Endothelial cell of umbilical vein (primary cell): ENCODE results near the gene DHRS7B. TPM values are rescaled to one million over a fixed set of nuclear protein-coding genes. Genes with fewer than 3 reads are reported as not detected.

Experiments
- BruUV-seq: library from RNA; stranded (reverse); fragments of 400-500 nt; replicated peaks from 2 replicates; lab custom pipeline; 2021; lab: Mats Ljungman, UMichigan
- CTCF ChIA-PET: fragments of 300-600, 350-600 bp; sonication (Branson Sonifier 250); formaldehyde crosslinking; loops from one replicate; lab custom pipeline; 2021; ENCODE audit warnings: antibody characterized with exemption, inconsistent platforms; lab: Charles Lee
- POLR2A ChIA-PET: fragments of 300-600, 350-600 bp; sonication (Branson Sonifier 250); formaldehyde crosslinking; loops from one replicate; lab custom pipeline; 2021; ENCODE audit warnings: antibody characterized with exemption, inconsistent platforms; lab: Charles Lee
- DNase-seq: peaks from one replicate; pipeline ENCODE4 v3.0.0-alpha.2; 2011; ENCODE audit warnings: low read depth, low spot score
- FAIRE-seq: peaks from 2 replicates; lab custom pipeline; 2011; peaks lifted over from hg19 to GRCh38; lab: Jason Lieb, UNC
- H2AFZ ChIP-seq: 2 replicates; pipeline ENCODE4 v1.6.0; 2012; ENCODE audit warnings: low read depth, low read length, control low read depth, inconsistent platforms
- H3K27ac ChIP-seq: 2 replicates; pipeline ENCODE4 v1.5.1; 2011; ENCODE audit warnings: low read depth, mild to moderate bottlenecking, control low read depth, low read length, moderate library complexity; ENCODE audit not compliant: insufficient read depth
- H3K27me3 ChIP-seq, 2 experiments: 2 replicates each; pipeline versions ENCODE4 v1.6.0 to v1.6.1; 2011; ENCODE audit warnings: low read length in 2 of 2, mixed read lengths in 1 of 2; ENCODE audit not compliant: control insufficient read depth in 2 of 2, insufficient read depth in 2 of 2
- H3K36me3 ChIP-seq, 2 experiments: 2 replicates in 1 of 2; 3 replicates in 1 of 2; pipeline ENCODE4 v1.5.1; 2011; ENCODE audit warnings: low read length in 2 of 2, mild to moderate bottlenecking in 1 of 2, moderate library complexity in 1 of 2; ENCODE audit not compliant: control insufficient read depth in 2 of 2, insufficient read depth in 2 of 2; ENCODE audit errors: extremely low read depth in 1 of 2
- H3K4me1 ChIP-seq: 3 replicates; pipeline ENCODE4 v1.5.1; 2011; ENCODE audit warnings: mild to moderate bottlenecking, low read length; ENCODE audit not compliant: control insufficient read depth, insufficient read depth; ENCODE audit errors: extremely low read depth
- H3K4me2 ChIP-seq: 2 replicates; pipeline ENCODE4 v1.6.1; 2011; ENCODE audit warnings: low read length, control low read depth, mixed read lengths; ENCODE audit not compliant: insufficient read depth
- H3K4me3 ChIP-seq, 3 experiments: fragments of 200-600 bp in 1 of 3; sonication (generic), shearing (Covaris generic) in 1 of 3; replicated peaks in 1 of 3; 2 replicates each; pipeline ENCODE4 v1.5.1; 2011 to 2016; ENCODE audit warnings: control low read depth in 3 of 3, low read length in 3 of 3, mild to moderate bottlenecking in 2 of 3, inconsistent platforms in 1 of 3, low read depth in 1 of 3, moderate library complexity in 1 of 3; ENCODE audit not compliant: insufficient read depth in 1 of 3
- H3K79me2 ChIP-seq: 2 replicates; pipeline ENCODE4 v1.6.0; 2012; ENCODE audit warnings: low read length, inconsistent platforms; ENCODE audit not compliant: control insufficient read depth, insufficient read depth
- H3K9ac ChIP-seq: replicated peaks from 2 replicates; pipeline ENCODE3; 2011; ENCODE audit warnings: low read length, control low read depth; ENCODE audit not compliant: insufficient read depth; ENCODE audit errors: extremely low read depth
- H3K9me1 ChIP-seq: replicated peaks from 3 replicates; pipeline ENCODE4 v1.6.0; 2011; ENCODE audit warnings: mild to moderate bottlenecking, low read length; ENCODE audit not compliant: control insufficient read depth, insufficient read depth; ENCODE audit errors: extremely low read depth
- H3K9me3 ChIP-seq: replicated peaks from 2 replicates; pipeline ENCODE4 v1.5.1; 2012; ENCODE audit warnings: low read length, inconsistent platforms; ENCODE audit not compliant: control insufficient read depth, insufficient read depth
- H4K20me1 ChIP-seq: replicated peaks from 2 replicates; pipeline ENCODE3; 2011; ENCODE audit warnings: mild to moderate bottlenecking, low read length; ENCODE audit not compliant: control insufficient read depth, insufficient read depth; ENCODE audit errors: extremely low read depth
- EZH2 ChIP-seq: IDR thresholded peaks from 2 replicates; pipeline ENCODE4 v1.6.1; 2012; ENCODE audit warnings: borderline replicate concordance, low read depth, mild to moderate bottlenecking, moderate library complexity, low read length, inconsistent platforms; ENCODE audit not compliant: severe bottlenecking
- FOS ChIP-seq: IDR thresholded peaks from 2 replicates; pipeline ENCODE4 v1.6.1; 2011; ENCODE audit warnings: mild to moderate bottlenecking, low read length, moderate library complexity, borderline replicate concordance; ENCODE audit not compliant: insufficient read depth
- GATA2 ChIP-seq: IDR thresholded peaks from 2 replicates; pipeline ENCODE4 v1.7.0; 2011; ENCODE audit warnings: low read depth, mild to moderate bottlenecking, moderate library complexity, mixed read lengths, low read length; ENCODE audit not compliant: insufficient read length, insufficient read depth
- JUN ChIP-seq: IDR thresholded peaks from 2 replicates; pipeline ENCODE4 v1.6.1; 2011; ENCODE audit warnings: borderline replicate concordance, low read depth; ENCODE audit not compliant: insufficient read length, insufficient read depth
- MYC ChIP-seq: IDR thresholded peaks from one replicate; pipeline ENCODE4 v1.6.1; 2011; ENCODE audit warnings: mild to moderate bottlenecking, low read depth, low read length
- POLR2A ChIP-seq: IDR thresholded peaks from 2 replicates; pipeline ENCODE4 v1.6.1; 2012; ENCODE audit warnings: low read depth, mild to moderate bottlenecking, control low read depth, low read length
- POLR2AphosphoS5 ChIP-seq: IDR thresholded peaks from 2 replicates; pipeline ENCODE4 v1.6.1; 2012; ENCODE audit warnings: low read depth, mild to moderate bottlenecking, control low read depth, low read length, moderate library complexity; ENCODE audit not compliant: insufficient read depth
- dilution Hi-C: fragments of 300-500 bp; cut with MboI; formaldehyde crosslinking; loops from one replicate; pipeline ENCODE4 v1.15.0; 2019; ENCODE audit warnings: low sequenced_read_pairs; ENCODE audit not compliant: extremely low pct_ligation_motif_present
- intact Hi-C: fragments of 100-400 bp; cut with micrococcal nuclease; formaldehyde crosslinking; loops from one replicate; pipeline ENCODE4 v1.10.0; 2022
- polyA plus RNA-seq, 4 experiments: library from polyadenylated mRNA; depleted of rRNA in 3 of 4; stranded (reverse) in 3 of 4; unstranded in 1 of 4; fragments of >200 nt; gene quantifications; 2 replicates each; pipeline versions ENCODE4 v1.2.1 to v1.2.3, GENCODE V29; 2011 to 2012; ENCODE audit warnings: missing spikeins in 1 of 4
- total RNA-seq: library from RNA; stranded (reverse); gene quantifications from 2 replicates; pipeline ENCODE4 v1.2.3, GENCODE V29; 2021
- TF ChIP-seq, protein P1 (sequence below), 2 donors: IDR thresholded peaks; 1 replicate in 1 of 2; 2 replicates in 1 of 2; pipeline ENCODE4 v1.5.1; 2011; ENCODE audit warnings: low read length in 2 of 2, mild to moderate bottlenecking in 2 of 2, moderate library complexity in 2 of 2, control low read depth in 1 of 2, inconsistent platforms in 1 of 2, low read depth in 1 of 2; ENCODE audit not compliant: insufficient read depth in 1 of 2; ENCODE audit errors: extremely low read depth in 1 of 2
- TF ChIP-seq, protein P2 (sequence below): IDR thresholded peaks from 2 replicates; pipeline ENCODE4 v1.6.1; 2011; ENCODE audit not compliant: insufficient read depth, insufficient read length

DHRS7B gene
- total and polyA plus RNA-seq, 2 donors (not counting 3 experiments of a cell fraction or from before 2014, with no cell fraction given), result 14.0 to 28.1 TPM

DNA sequence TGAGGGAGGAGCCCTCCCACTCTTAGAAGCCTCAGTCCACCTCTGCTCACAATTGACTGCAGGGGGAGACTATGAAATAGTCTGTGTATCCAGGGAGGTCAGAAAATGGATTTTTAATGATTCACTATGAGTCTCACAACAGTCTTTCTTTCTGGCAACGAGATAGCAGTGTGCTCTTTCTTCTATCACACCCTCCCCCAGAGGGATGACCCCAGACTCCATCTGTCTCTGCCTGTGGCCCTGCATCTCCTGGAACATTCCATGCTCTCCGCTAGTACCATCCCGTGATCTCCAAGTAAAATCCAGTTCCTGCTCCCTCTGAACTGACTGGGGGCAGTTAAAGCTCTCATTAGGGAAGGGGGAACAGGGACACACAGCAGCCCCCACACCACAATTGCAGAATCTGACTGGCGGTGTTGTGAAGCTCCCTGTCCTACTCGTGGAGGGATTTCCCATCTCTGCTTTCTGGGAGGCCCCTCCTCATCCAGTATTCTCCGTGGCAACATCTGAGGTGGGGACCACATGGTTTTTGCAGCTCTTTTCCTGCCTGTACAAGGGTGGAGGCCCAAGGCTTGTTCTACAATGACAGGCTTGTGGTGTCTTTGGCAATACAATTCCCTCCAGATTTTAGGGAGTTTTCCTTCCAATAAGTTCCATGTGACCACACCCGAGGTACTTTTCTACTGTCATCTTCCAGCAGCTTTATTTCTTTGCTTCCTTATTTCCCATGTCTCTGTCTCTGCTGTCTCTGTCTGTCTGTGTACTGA lies 107.0 kb downstream of the DHRS7B start:
- H3K27ac ChIP-seq, result no peak overlapping the region
- no peaks in the 10 kb centered on the region for H3K9me3 ChIP-seq
- no peak overlapping the region for H2AFZ ChIP-seq
- no TSS peak for BruUV-seq
- POLR2A ChIA-PET, result no interaction called here
- no peaks in the 10 kb centered on the region for H4K20me1 ChIP-seq
- no peak overlapping the region for H3K4me2 ChIP-seq
- FAIRE-seq, result no peak
- H3K36me3 ChIP-seq, result no peaks in the 10 kb centered on the region
- H3K4me1 ChIP-seq, result no peaks in the 10 kb centered on the region
- intact Hi-C loops (no loop called here), dilution Hi-C loops (no loop called here)
- no peaks in the 10 kb centered on the region for H3K79me2 ChIP-seq
- peaks cover 0 to 3% of the 10 kb centered on the region in 2 experiments for H3K27me3 ChIP-seq
- no peak for DNase-seq
- CTCF ChIA-PET, result interaction anchor here (1.7 kb wide), 1 partner anchor 105 kb away, joined by 8 read pairs; no protein-coding TSS in a partner anchor
- no peak overlapping the region for H3K4me3 ChIP-seq
- H3K9me1 ChIP-seq, result no peaks in the 10 kb centered on the region
- no peak overlapping the region for H3K9ac ChIP-seq
- TF ChIP-seq POLR2A (no peak), EZH2 (no peak), GATA2 (no peak), JUN (no peak), FOS (no peak), MYC (no peak), POLR2AphosphoS5 (no peak)
- TF ChIP-seq, protein P1, sequence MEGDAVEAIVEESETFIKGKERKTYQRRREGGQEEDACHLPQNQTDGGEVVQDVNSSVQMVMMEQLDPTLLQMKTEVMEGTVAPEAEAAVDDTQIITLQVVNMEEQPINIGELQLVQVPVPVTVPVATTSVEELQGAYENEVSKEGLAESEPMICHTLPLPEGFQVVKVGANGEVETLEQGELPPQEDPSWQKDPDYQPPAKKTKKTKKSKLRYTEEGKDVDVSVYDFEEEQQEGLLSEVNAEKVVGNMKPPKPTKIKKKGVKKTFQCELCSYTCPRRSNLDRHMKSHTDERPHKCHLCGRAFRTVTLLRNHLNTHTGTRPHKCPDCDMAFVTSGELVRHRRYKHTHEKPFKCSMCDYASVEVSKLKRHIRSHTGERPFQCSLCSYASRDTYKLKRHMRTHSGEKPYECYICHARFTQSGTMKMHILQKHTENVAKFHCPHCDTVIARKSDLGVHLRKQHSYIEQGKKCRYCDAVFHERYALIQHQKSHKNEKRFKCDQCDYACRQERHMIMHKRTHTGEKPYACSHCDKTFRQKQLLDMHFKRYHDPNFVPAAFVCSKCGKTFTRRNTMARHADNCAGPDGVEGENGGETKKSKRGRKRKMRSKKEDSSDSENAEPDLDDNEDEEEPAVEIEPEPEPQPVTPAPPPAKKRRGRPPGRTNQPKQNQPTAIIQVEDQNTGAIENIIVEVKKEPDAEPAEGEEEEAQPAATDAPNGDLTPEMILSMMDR (IDR thresholded peaks at IDR 0.05; ENCODE audit: extremely low read depth in 1 of 2, insufficient read depth in 1 of 2, low read depth in 1 of 2, low read length in 2 of 2), result no peak
- TF ChIP-seq, protein P2, sequence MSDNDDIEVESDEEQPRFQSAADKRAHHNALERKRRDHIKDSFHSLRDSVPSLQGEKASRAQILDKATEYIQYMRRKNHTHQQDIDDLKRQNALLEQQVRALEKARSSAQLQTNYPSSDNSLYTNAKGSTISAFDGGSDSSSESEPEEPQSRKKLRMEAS, result no peak
